Activated T-cell treated with anti-CD3 and anti-CD28 coated beads, Interleukin-2, amount 50 U/mL, for 72 hours (primary cell): ENCODE results near the gene DCANP1. TPM values are rescaled to one million over a fixed set of nuclear protein-coding genes. Genes with fewer than 3 reads are reported as not detected.

Experiments
- ATAC-seq, 2 donors: fragments of 150-1000 bp; cut with Tn5 transposase; replicated peaks in 1 of 2; 2 replicates each; pipeline ENCODE4 v1.10.0; 2021; ENCODE audit warnings: moderate library complexity in 2 of 2, mild to moderate bottlenecking in 1 of 2
- DNase-seq, 2 donors: peaks; one replicate each; pipeline ENCODE4 v3.0.0; 2021 to 2022; ENCODE audit warnings: mixed read lengths in 1 of 2
- H3K27ac Mint-ChIP-seq: one replicate; pipeline ENCODE4 v1.8.0; 2022; ENCODE audit warnings: mild to moderate bottlenecking, moderate library complexity, mixed read lengths
- H3K27me3 Mint-ChIP-seq: one replicate; pipeline ENCODE4 v1.8.0; 2022; ENCODE audit warnings: low read depth, mixed read lengths
- H3K36me3 Mint-ChIP-seq, 2 donors: one replicate each; pipeline ENCODE4 v1.8.0; 2022; ENCODE audit warnings: mixed read lengths in 2 of 2, mild to moderate bottlenecking in 1 of 2; ENCODE audit not compliant: insufficient read depth in 2 of 2
- H3K4me1 Mint-ChIP-seq: one replicate; pipeline ENCODE4 v1.8.0; 2022; ENCODE audit warnings: low read depth, mixed read lengths
- H3K4me3 Mint-ChIP-seq, 2 donors: one replicate each; pipeline ENCODE4 v1.8.0; 2022; ENCODE audit warnings: mild to moderate bottlenecking in 2 of 2, mixed read lengths in 2 of 2, moderate library complexity in 2 of 2
- H3K9me3 Mint-ChIP-seq, 2 donors: one replicate each; pipeline ENCODE4 v1.8.0; 2022; ENCODE audit warnings: mixed read lengths in 2 of 2
- total RNA-seq, 2 donors: library from RNA; stranded (reverse); gene quantifications; one replicate each; pipeline ENCODE4 v1.2.3, GENCODE V29; 2022

Gene DCANP1
- total RNA-seq, 2 donors from 2014 or later: not detected

GRCh38 chr5:135487037-135487395 is 39.9 kb upstream of the DCANP1 start:
- Mint-ChIP-seq H3K9me3 (no peaks in the 10 kb centered on the region), H3K4me3 (no peak overlapping the region), H3K27ac (no peak overlapping the region), H3K4me1 (peaks cover 12% of the 10 kb centered on the region), H3K27me3 (peaks cover 42% of the 10 kb centered on the region), H3K36me3 (no peaks in the 10 kb centered on the region)
- DNase-seq: no peak
- ATAC-seq: no peak

DNA sequence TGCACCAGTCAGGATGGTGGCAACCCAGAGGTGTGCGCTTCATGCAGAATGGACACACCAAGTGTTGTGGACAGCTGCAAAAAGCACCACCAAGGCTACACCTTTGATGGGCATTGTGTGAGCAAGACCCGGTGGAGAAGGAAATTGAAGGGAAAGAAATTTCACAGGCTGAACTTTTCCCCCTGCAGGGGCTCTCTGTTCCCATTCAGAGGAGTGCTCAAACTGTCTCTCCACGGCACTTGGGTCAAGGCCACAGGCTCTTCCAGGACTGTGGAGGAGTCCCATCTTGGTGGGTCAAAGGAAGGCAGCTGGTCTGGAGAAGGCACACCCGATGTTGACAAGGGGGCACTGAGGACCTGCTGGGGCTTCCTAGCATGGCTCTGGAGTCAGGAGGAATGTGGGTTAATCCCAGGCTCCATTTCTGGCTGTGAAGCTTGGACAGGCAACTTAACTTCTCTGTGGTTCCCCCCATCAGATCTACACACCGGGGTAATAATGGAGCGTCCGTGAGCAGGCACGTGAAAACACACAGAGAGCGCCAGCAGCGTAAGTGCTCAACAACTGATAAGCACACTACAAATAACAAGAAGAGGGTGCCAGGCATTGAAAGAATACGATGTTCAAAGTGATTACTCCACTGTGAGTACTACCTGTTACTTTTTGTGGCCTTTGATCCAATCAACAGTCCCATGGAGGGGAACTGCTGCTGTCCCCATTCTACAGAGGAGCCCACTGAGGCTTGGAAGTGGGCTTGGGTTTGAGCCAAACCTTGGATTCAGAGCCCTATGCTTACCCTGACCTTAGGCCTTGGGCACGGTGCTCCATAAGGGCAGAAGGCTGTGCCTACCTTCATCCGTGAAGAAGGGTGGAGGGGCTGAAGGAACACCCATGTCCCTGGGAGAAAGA is 39.2 kb upstream of the DCANP1 start:
- H3K4me1 Mint-ChIP-seq: peaks cover 12% of the 10 kb centered on the region
- DNase-seq (no peak), ATAC-seq (no peak)
- peaks cover 41% of the 10 kb centered on the region for H3K27me3 Mint-ChIP-seq
- no peaks in the 10 kb centered on the region for H3K9me3 Mint-ChIP-seq
- H3K27ac Mint-ChIP-seq: no peak overlapping the region
- H3K4me3 Mint-ChIP-seq: no peak overlapping the region
- no peaks in the 10 kb centered on the region for H3K36me3 Mint-ChIP-seq

GRCh38 chr5:135484674-135485086 is 37.5 kb upstream of the DCANP1 start:
- Mint-ChIP-seq H3K27ac (no peak overlapping the region), H3K4me1 (peaks cover 4% of the 10 kb centered on the region), H3K27me3 (peaks cover 32% of the 10 kb centered on the region), H3K36me3 (no peaks in the 10 kb centered on the region), H3K4me3 (no peak overlapping the region), H3K9me3 (no peaks in the 10 kb centered on the region)
- ATAC-seq (no peak), DNase-seq (no peak)

- Mint-ChIP-seq H3K9me3 (no peaks in the 10 kb centered on the region), H3K36me3 (no peaks in the 10 kb centered on the region), H3K4me1 (no peaks in the 10 kb centered on the region), H3K27me3 (peaks cover 26% of the 10 kb centered on the region), H3K27ac (no peak overlapping the region), H3K4me3 (no peak overlapping the region)
- ATAC-seq (no peak), DNase-seq (no peak)
Measured at GRCh38 chr5:135483254-135483653, 36.1 kb upstream of the DCANP1 start.

- no peak for DNase-seq
- Mint-ChIP-seq H3K9me3 (no peaks in the 10 kb centered on the region), H3K27me3 (peaks cover 18% of the 10 kb centered on the region), H3K27ac (no peak overlapping the region), H3K36me3 (no peaks in the 10 kb centered on the region), H3K4me3 (no peak overlapping the region), H3K4me1 (no peaks in the 10 kb centered on the region)
- no peak for ATAC-seq
Measured at GRCh38 chr5:135482381-135482933, 35.3 kb upstream of the DCANP1 start.

- DNase-seq (no peak), ATAC-seq (no peak)
- H3K36me3 Mint-ChIP-seq: no peaks in the 10 kb centered on the region
- H3K9me3 Mint-ChIP-seq: no peaks in the 10 kb centered on the region
- no peaks in the 10 kb centered on the region for H3K4me1 Mint-ChIP-seq
- peaks cover 15% of the 10 kb centered on the region for H3K27me3 Mint-ChIP-seq
- no peak overlapping the region for H3K27ac Mint-ChIP-seq
- no peak overlapping the region for H3K4me3 Mint-ChIP-seq
Measured at GRCh38 chr5:135481909-135482311, 34.8 kb upstream of the DCANP1 start.

GRCh38 chr5:135481387-135481786 is 34.2 kb upstream of the DCANP1 start:
- no peak for DNase-seq
- H3K4me1 Mint-ChIP-seq: no peaks in the 10 kb centered on the region
- no peaks in the 10 kb centered on the region for H3K36me3 Mint-ChIP-seq
- no peak overlapping the region for H3K27ac Mint-ChIP-seq
- no peak overlapping the region for H3K4me3 Mint-ChIP-seq
- ATAC-seq: no peak
- peaks cover 15% of the 10 kb centered on the region for H3K27me3 Mint-ChIP-seq
- no peaks in the 10 kb centered on the region for H3K9me3 Mint-ChIP-seq

- H3K4me3 Mint-ChIP-seq: no peak overlapping the region
- no peak for ATAC-seq
- peaks cover 18% of the 10 kb centered on the region for H3K27me3 Mint-ChIP-seq
- no peaks in the 10 kb centered on the region for H3K4me1 Mint-ChIP-seq
- H3K36me3 Mint-ChIP-seq: no peaks in the 10 kb centered on the region
- H3K9me3 Mint-ChIP-seq: no peaks in the 10 kb centered on the region
- no peak for DNase-seq
- no peak overlapping the region for H3K27ac Mint-ChIP-seq
Measured at GRCh38 chr5:135480511-135480910, 33.4 kb upstream of the DCANP1 start.

DNA sequence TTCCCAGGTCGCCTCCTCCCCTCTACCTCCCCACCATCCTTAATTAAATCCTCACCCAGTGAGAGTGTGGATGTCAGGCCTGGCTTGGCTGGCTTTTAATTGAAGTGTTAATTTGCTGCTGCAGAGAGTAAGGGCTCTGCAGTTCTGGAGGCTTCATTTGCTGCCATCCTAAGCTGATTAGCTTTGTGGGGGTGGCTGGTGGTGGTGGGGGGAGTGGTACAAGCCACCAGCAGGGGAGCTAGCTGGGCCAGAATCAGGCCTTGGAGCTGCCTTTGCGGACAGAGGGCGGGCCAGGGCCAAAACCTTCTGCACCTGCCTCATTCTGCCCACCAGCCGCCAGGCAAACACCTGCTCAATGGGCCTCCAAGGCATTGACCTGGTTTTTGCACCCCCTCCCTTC is 31.8 kb upstream of the DCANP1 start:
- Mint-ChIP-seq H3K9me3 (no peaks in the 10 kb centered on the region), H3K4me3 (no peak overlapping the region), H3K27ac (no peak overlapping the region), H3K36me3 (no peaks in the 10 kb centered on the region), H3K4me1 (no peaks in the 10 kb centered on the region), H3K27me3 (peaks cover 21% of the 10 kb centered on the region)
- DNase-seq (no peak), ATAC-seq (no peak)

- H3K4me3 Mint-ChIP-seq: no peak overlapping the region
- H3K27me3 Mint-ChIP-seq: peaks cover 21% of the 10 kb centered on the region
Measured at GRCh38 chr5:135477613-135478066, 30.5 kb upstream of the DCANP1 start.

DNA sequence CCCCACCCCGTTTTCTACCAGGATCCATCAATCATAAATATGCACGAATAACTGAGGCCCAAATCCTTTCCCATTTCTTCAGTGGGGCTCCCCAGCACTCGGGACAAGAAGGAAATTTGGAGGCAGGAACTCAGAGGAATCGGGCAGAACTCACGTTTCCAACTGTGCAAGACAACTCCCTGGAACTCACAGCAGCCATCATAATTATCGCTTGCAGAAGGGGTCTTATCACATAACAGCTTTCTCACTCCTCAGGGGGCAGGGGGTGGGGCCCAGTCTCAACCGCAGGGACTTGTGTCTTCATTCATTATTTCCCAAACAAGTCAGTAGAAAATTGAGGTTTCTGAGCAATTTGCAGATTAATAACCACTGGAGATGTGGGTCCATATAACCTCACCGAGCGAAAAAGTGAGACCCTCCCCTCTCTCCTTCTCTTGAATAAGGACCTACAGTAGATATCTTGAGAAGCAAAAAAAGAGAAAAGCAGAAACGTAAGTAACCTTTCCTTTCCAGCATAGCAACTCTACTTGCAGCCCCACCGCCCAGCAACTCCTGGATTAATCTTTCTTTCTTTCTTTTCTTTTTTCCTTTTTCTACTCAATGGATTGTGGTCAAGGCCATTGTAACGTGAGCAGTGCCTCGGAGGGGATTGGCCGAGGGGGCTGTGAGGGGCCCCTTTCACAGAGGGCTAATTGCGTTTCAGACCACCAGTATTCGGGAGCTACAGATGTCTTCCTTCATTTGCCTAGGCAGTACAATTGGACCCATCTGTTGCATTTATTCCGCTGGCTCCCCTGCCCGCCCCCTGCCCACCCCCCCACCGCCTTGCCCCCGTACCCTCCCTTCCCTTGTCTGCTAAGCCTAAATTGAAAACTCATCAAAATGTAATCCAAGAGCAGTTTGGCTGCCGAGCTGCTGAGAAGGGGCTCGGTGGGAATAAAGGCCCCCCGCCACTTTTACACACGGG is 29.8 kb upstream of the DCANP1 start:
- H3K4me3 Mint-ChIP-seq: no peak overlapping the region
- ATAC-seq (no peak), DNase-seq (no peak)
- H3K27me3 Mint-ChIP-seq: peaks cover 21% of the 10 kb centered on the region
- no peak overlapping the region for H3K27ac Mint-ChIP-seq
- H3K4me1 Mint-ChIP-seq: no peaks in the 10 kb centered on the region
- H3K36me3 Mint-ChIP-seq: no peaks in the 10 kb centered on the region
- no peaks in the 10 kb centered on the region for H3K9me3 Mint-ChIP-seq

More at GRCh38 chr5:135477613-135478066, 30.5 kb upstream of the DCANP1 start:
- no peaks in the 10 kb centered on the region for H3K36me3 Mint-ChIP-seq
- H3K4me1 Mint-ChIP-seq: no peaks in the 10 kb centered on the region
- DNase-seq (no peak), ATAC-seq (no peak)
- no peaks in the 10 kb centered on the region for H3K9me3 Mint-ChIP-seq
- H3K27ac Mint-ChIP-seq: no peak overlapping the region

DNA sequence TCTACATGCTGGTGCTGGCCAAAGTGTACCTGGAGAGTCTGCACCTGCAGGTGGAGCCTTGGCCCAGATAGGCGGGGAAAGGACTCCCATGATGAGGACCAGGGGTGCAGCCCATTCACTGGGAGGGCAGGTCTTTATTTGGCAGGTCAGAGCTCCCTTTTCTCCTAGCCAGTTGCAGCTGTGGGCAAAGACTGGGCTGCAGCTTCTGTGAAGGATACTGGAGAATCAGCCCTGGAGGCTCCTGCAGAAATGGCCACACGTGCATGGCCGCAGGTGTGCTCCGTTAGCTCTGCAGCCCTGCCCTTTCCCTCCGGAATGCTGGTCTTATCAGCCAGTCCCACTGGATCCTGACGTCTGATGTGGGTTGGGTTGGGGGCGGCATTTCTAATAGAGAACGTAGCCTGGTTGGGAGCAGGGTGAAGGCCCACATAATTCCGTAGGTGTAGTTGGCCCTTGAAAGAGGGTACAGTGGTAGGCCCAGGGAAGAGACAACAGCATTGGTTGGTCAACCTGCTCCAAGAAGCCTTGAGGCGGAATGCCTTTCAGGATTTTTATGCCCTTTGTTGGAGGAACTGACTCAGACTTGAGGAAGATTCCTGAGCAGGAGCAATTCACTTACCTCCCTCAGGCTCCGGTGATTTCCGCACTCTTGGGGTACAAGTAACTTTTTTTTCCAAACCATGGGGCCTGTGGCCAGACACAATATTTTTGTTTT is 27.0 kb upstream of the DCANP1 start:
- Mint-ChIP-seq H3K4me3 (no peak overlapping the region), H3K4me1 (no peaks in the 10 kb centered on the region), H3K36me3 (no peaks in the 10 kb centered on the region), H3K27ac (no peak overlapping the region), H3K27me3 (peaks cover 22% of the 10 kb centered on the region), H3K9me3 (no peaks in the 10 kb centered on the region)
- ATAC-seq: no peak
- no peak for DNase-seq
